GM18505 (cell line): ENCODE measurements around the gene SLC16A3.

ENCODE experiments used
- ATAC-seq: cut with Tn5 transposase; IDR thresholded peaks from one replicate; pipeline ENCODE4 v1.9.1; 2021; ENCODE audit not compliant: unreplicated experiment
- POLR2A ChIP-seq: IDR thresholded peaks from 4 replicates; pipeline ENCODE4 v1.6.1; 2011; ENCODE audit warnings: borderline replicate concordance; ENCODE audit not compliant: insufficient read depth, insufficient read length; ENCODE audit errors: extremely low read depth

SLC16A3 gene

GRCh38 chr17:82237746-82238471, 9.1 kb downstream of the SLC16A3 start:
- TF ChIP-seq POLR2A = no peak
- no peak for ATAC-seq

DNA sequence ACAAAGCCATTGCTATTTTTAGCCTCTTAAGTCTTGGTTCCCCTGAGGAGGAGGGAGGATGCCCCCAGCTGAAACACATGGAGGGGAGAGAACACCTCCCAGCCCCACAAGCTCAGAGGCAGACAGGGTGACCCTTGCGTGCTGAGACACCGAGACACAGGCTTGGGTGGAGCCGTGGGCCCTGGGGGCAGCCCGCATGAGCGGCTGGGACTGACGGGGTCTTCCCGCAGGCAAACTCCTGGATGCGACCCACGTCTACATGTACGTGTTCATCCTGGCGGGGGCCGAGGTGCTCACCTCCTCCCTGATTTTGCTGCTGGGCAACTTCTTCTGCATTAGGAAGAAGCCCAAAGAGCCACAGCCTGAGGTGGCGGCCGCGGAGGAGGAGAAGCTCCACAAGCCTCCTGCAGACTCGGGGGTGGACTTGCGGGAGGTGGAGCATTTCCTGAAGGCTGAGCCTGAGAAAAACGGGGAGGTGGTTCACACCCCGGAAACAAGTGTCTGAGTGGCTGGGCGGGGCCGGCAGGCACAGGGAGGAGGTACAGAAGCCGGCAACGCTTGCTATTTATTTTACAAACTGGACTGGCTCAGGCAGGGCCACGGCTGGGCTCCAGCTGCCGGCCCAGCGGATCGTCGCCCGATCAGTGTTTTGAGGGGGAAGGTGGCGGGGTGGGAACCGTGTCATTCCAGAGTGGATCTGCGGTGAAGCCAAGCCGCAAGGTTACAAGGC, 9.8 kb downstream of the SLC16A3 start:
- no peak for ATAC-seq
- no peak for TF ChIP-seq POLR2A

DNA sequence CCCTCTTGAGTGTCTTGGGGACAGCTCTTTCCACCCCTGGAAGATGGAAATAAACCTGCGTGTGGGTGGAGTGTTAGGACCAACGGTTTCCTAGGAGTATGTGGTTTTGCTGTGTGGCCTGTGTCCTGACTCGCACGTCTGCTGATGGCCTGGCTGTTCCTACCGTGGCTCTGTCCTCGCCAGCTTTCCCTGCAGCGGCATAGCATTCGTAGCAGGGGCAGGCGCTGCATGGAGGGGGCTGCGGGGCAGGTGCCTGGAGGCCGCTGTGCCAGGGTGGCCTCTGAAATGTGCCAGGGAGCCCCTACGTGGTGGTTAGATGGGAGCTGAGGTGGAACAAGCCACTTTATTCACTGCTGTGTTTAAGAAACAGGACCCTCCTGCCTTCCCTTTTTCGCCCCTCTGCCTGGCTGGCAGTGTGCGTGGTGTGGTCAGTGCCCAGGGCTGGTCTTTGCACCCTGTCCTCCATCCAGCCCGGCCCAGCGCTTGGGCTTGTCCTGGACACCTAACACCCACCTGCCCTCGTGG, 10.6 kb downstream of the SLC16A3 start:
- TF ChIP-seq POLR2A = no peak
- no peak for ATAC-seq

DNA sequence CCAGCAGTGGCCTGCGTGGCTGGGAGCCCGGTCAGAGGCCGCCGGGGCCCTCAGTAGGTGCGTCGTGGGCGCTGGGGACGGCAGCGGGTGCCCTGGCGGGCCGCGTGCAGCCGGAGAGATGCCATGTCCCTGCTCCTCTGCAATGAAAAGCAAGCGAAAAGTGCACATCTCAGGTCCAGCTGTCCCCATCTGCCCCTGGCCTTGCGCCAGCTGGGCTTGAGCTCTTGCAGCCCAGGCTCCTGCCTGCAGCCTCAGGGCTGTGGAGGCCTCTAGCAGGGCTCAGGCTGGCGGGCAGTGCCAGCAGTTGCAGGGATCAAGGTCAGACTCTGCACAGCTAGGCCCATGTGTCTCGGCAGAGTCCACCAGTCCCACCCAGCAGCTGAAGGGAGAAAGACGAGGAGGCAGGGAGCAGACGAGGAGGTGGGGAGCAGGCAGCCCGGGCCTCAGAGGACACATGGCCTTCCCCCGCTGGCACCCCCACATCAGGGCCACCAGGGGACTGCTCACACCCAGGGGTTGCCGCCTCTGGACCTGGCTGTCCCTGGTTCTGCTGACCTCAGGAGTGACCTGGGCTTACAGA, 11.2 kb downstream of the SLC16A3 start:
- no peak for TF ChIP-seq POLR2A
- no peak for ATAC-seq

- no peak for ATAC-seq
- TF ChIP-seq POLR2A = no peak
These were observed 11.8 kb downstream of the SLC16A3 start for GRCh38 chr17:82240506-82241182.

DNA sequence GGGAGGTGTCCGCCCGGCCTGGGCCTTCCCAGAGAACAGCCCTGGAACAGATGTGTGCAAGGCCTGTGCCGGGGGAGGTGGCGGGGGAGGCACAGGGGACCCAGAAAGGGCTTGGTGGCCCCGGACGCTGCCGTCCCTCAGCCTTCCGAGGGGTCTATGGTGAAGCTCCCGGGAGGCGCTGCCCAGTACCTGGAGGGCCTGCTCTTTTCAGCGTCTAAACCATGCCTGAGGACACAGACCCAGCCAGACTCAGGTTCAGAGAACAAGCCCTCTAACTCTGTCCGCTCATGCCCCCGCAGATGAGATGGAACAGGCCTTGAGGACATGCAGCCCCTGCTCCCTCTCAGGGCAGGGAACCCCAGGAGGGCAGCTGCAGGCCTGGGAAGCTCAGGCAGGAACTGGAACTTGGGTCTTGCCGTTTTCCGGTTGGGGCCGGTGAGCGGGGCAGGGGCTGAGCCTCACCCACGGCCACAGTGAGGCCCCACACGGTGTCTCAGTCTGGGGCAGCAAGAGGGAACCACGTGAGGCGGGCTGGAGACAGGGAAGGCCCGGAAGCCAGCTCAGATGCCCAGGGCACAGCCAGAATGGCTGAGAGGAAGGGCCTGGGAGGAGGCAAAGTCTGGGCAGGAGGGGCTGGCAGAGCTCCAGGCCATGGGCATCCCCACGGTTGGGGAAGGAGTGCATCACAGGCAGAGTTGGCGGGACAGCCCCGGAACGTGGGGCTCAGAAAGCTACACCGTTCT, 12.5 kb downstream of the SLC16A3 start:
- ATAC-seq = no peak
- TF ChIP-seq POLR2A = no peak

DNA sequence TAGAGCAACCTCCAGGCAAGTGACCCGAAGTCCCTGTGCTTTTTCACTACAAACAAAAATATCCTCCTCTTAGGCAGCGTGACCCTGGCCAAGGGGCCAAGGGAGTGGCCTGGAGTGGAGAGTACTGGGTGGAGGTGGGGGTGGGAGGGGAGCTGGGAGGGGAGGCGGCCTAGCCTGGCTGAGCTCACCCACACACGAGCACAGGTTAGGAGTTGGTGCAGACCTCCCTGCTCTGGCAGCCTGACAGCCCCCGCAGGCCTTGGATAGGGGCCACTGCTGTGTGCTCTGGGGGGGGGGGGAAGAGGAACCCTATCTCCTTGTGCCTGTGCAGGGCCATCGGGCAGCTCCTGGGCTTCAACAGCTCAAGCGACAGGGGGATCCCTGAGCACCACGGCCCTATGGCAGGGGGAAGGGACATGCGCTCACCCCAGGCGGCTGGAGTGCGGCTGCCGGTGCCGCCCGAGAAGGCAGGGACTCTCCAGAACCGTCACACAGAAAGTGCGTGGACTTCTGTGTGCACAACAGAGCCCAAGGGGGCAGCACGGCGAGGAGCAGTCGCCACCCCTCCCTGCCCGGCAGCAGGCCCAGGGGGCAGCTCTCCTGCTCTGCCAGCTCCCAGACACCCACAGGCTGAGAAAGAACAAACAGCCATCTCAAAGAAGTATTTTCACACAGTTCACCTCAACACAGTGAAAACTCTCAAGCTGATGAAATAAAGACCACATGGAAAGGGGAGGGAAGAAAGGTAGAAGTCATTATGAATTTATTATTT, 13.3 kb downstream of the SLC16A3 start:
- TF ChIP-seq POLR2A = no peak
- no peak for ATAC-seq

DNA sequence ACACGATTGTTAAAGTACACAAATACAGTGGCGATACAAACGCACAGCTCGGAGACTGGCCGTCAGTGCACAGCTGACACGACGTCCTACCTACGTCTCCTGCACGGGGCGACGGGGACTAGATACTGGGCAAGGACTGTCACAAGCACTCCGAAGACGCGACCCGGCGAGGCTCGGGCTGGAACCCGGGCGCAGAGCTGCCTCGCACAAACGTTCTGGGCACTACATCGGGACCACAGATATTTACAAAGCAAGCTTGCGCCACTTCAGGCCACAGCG, 13.8 kb downstream of the SLC16A3 start:
- TF ChIP-seq POLR2A = peak; percentile 21

GRCh38 chr17:82242977-82243647, 14.3 kb downstream of the SLC16A3 start:
- no peak for TF ChIP-seq POLR2A
- no peak for ATAC-seq

More for the DNA sequence above, 13.8 kb downstream of the SLC16A3 start:
- no peak for ATAC-seq

DNA sequence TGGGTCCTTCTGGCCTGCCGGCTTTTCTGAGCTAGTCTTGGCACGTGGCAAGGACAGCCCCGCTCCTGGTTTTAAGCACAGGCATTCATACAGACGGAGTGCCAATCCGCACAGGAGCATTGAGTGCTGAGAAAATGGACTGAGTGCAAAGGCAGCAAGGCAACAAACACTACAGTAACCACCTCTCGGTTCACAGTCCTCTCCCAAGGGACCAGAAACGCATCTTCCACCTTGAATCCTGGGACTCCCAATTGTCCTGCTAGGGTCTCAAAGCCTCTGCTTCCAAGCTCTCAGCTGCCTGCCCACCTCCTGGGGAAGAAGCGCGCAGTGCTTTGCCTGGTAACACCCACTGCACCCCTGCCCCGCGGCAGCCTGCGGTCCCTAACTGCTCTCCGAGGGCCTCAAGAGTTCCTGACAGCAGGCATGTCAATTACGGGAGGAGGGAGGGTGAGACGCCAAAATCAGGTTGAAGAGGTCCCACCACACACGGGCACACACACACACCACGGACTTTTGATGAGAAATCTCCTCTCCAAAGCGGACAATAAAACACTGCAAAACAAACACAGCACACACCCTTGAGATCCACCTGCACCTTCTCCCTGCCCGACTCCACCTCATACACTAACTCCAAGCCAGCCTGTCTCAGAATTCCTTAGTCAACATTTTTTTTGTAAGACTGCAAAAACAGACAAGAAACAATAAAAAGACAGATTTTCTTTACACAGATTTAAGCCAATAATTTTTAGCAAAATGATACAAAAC, 15.0 kb downstream of the SLC16A3 start:
- ATAC-seq = no peak
- TF ChIP-seq POLR2A = no peak
